GM19467 (cell line): Measurements from ENCODE around the gene P2RY13.

ENCODE experiments used
- ATAC-seq: cut with Tn5 transposase; IDR thresholded peaks from one replicate; pipeline ENCODE4 v1.9.1; 2021; ENCODE audit warnings: mild to moderate bottlenecking, moderate library complexity; ENCODE audit not compliant: unreplicated experiment

Gene P2RY13

GRCh38 chr3:151297429-151297828, 31.9 kb downstream of the P2RY13 start:
- no peak for ATAC-seq

GRCh38 chr3:151296226-151296625, 33.1 kb downstream of the P2RY13 start:
- ATAC-seq = no peak

GRCh38 chr3:151293127-151293526, 36.2 kb downstream of the P2RY13 start:
- ATAC-seq = no peak

- no peak for ATAC-seq
These were observed 38.7 kb downstream of the P2RY13 start for GRCh38 chr3:151290673-151291072.

- ATAC-seq = no peak
These were observed 39.9 kb downstream of the P2RY13 start for GRCh38 chr3:151289445-151289844.

- ATAC-seq = no peak
These were observed 43.4 kb downstream of the P2RY13 start for GRCh38 chr3:151285940-151286339.

- no peak for ATAC-seq
These were observed 45.4 kb downstream of the P2RY13 start for GRCh38 chr3:151283907-151284461.

GRCh38 chr3:151283387-151283786, 46.0 kb downstream of the P2RY13 start:
- no peak for ATAC-seq

GRCh38 chr3:151282921-151283320, 46.4 kb downstream of the P2RY13 start:
- no peak for ATAC-seq

- ATAC-seq = no peak
These were observed 47.6 kb downstream of the P2RY13 start for GRCh38 chr3:151281671-151282324.

- no peak for ATAC-seq
These were observed 51.1 kb downstream of the P2RY13 start, which contains the start of gene P2RY14 for GRCh38 chr3:151278230-151278629. Gene P2RY14, minus strand, starts transcription at chr3:151278542. Its CDS starts 64,226 bp downstream, at chr3:151214316.

GRCh38 chr3:151276687-151277042, 52.7 kb downstream of the P2RY13 start:
- ATAC-seq = no peak
